Ascending aorta (tissue), 2 donors: Measurements from ENCODE around the gene MAGI1. TPM values are rescaled to one million over a fixed set of nuclear protein-coding genes. Genes with fewer than 3 reads are reported as not detected.
"Not testable (repeated sequence)": the region's sequence is repeated elsewhere in the genome, so short reads cannot be mapped to it uniquely, and the experiment has no call there.

Source experiments
- DNase-seq, 2 donors: peaks; one replicate each; pipeline ENCODE4 v3.0.0-alpha.2; 2019; ENCODE audit warnings: low spot score in 2 of 2
- H3K27ac ChIP-seq, 2 donors: fragments of 200-600 bp; sonication (generic); one replicate each; pipeline ENCODE4 v1.5.1; 2016 to 2017; ENCODE audit warnings: mild to moderate bottlenecking in 1 of 2
- H3K27me3 ChIP-seq: fragments of 200-600 bp; sonication (generic); one replicate; pipeline ENCODE4 v1.5.1; 2017
- H3K36me3 ChIP-seq, 2 donors: fragments of 200-600 bp; sonication (generic); one replicate each; pipeline ENCODE4 v1.5.1; 2016
- H3K4me1 ChIP-seq, 2 donors: fragments of 200-600 bp; sonication (generic); one replicate each; pipeline ENCODE4 v1.5.1; 2016 to 2017; ENCODE audit warnings: mild to moderate bottlenecking in 1 of 2
- H3K4me3 ChIP-seq, 2 donors: fragments of 200-600 bp; sonication (generic); one replicate each; pipeline ENCODE4 v1.5.1; 2016 to 2017; ENCODE audit warnings: mild to moderate bottlenecking in 1 of 2
- H3K9me3 ChIP-seq, 2 donors: fragments of 200-600 bp; sonication (generic); one replicate each; pipeline ENCODE4 v1.5.1; 2016
- CTCF ChIP-seq, 3 experiments: fragments of 200-600 bp in 2 of 3; fragments of 450-650 bp in 1 of 3; sonication (generic) in 2 of 3; IDR thresholded peaks; one replicate each; pipeline ENCODE4 v1.5.1; 2016 to 2019; ENCODE audit warnings: antibody characterized with exemption in 3 of 3, mild to moderate bottlenecking in 1 of 3, moderate library complexity in 1 of 3
- intact Hi-C: fragments of 100-400 bp; cut with DNase I; formaldehyde crosslinking; loops from one replicate; pipeline ENCODE4 v1.15.1; 2023
- total RNA-seq: library from RNA; depleted of rRNA; stranded (reverse); fragments of >200 nt; gene quantifications from one replicate; pipeline ENCODE4 v1.1.0, GENCODE V29; 2016

Gene MAGI1
- total RNA-seq, 1 donor from 2014 or later = 28.4 TPM

- DNase-seq = no peak
- Histone ChIP-seq H3K27me3 (no peaks in the 10 kb centered on the region), H3K9me3 (no peaks in the 10 kb centered on the region), H3K4me1 (peaks cover 9 to 14% of the 10 kb centered on the region in 2 donors), H3K4me3 (no peak overlapping the region), H3K27ac (peak overlapping the region; percentile 43 to 52), H3K36me3 (no peaks in the 10 kb centered on the region)
- TF ChIP-seq CTCF (IDR thresholded peaks at IDR 0.05) = no peak
- intact Hi-C loops = loop anchor here (10.0 kb wide), 1 partner anchor 873 kb away; no protein-coding TSS in a partner anchor
These were observed 9.3 kb upstream of the MAGI1 start for GRCh38 chr3:66048051-66048395.

GRCh38 chr3:66047311-66048050 lies 8.8 kb upstream of the MAGI1 start:
- Histone ChIP-seq H3K9me3 (no peaks in the 10 kb centered on the region), H3K4me1 (peaks cover 9 to 10% of the 10 kb centered on the region in 2 donors), H3K27ac (peak overlapping the region; percentile 43 to 52), H3K4me3 (peak overlapping the region in 1 of 2 donors; percentile 11), H3K36me3 (no peaks in the 10 kb centered on the region), H3K27me3 (no peaks in the 10 kb centered on the region)
- TF ChIP-seq CTCF (IDR thresholded peaks at IDR 0.05) = no peak
- peak in 1 of 2 donors; percentile 91 for DNase-seq
- intact Hi-C loops = loop anchor here (10.0 kb wide), 1 partner anchor 873 kb away; no protein-coding TSS in a partner anchor

GRCh38 chr3:66046321-66046720 lies 7.6 kb upstream of the MAGI1 start:
- intact Hi-C loops = loop anchor here (10.0 kb wide), 1 partner anchor 872 kb away; no protein-coding TSS in a partner anchor

GRCh38 chr3:66041828-66042227 lies 3.1 kb upstream of the MAGI1 start:
- no peaks in the 10 kb centered on the region for H3K9me3 ChIP-seq
- TF ChIP-seq CTCF (IDR thresholded peaks at IDR 0.05) = no peak
- H3K27me3 ChIP-seq = no peaks in the 10 kb centered on the region
- H3K4me3 ChIP-seq = no peak overlapping the region
- peak overlapping the region in 1 of 2 donors; percentile 21 for H3K27ac ChIP-seq
- DNase-seq = no peak
- no peaks in the 10 kb centered on the region for H3K36me3 ChIP-seq
- intact Hi-C loops = loop anchor here (10.0 kb wide), 1 partner anchor 867 kb away; no protein-coding TSS in a partner anchor
- peaks cover 0 to 9% of the 10 kb centered on the region in 2 donors for H3K4me1 ChIP-seq

More at GRCh38 chr3:66046321-66046720, 7.6 kb upstream of the MAGI1 start:
- not testable (repeated sequence) for H3K9me3 ChIP-seq, H3K27ac ChIP-seq, H3K27me3 ChIP-seq, H3K36me3 ChIP-seq, DNase-seq, H3K4me3 ChIP-seq
- H3K4me1 ChIP-seq = peaks cover 9 to 10% of the 10 kb centered on the region in 2 donors

GRCh38 chr3:66041116-66041515 lies 2.4 kb upstream of the MAGI1 start:
- Histone ChIP-seq H3K4me1 (peaks cover 0 to 9% of the 10 kb centered on the region in 2 donors), H3K4me3 (no peak overlapping the region), H3K27me3 (no peaks in the 10 kb centered on the region), H3K36me3 (no peaks in the 10 kb centered on the region), H3K9me3 (no peaks in the 10 kb centered on the region), H3K27ac (peak overlapping the region in 1 of 2 donors; percentile 21)
- DNase-seq = no peak
- no peak for TF ChIP-seq CTCF (IDR thresholded peaks at IDR 0.05)
- intact Hi-C loops = loop anchor here (10.0 kb wide), 1 partner anchor 866 kb away; no protein-coding TSS in a partner anchor

- DNase-seq = peak in 1 of 2 donors; percentile 77
- Histone ChIP-seq H3K9me3 (no peaks in the 10 kb centered on the region), H3K27ac (peak overlapping the region; percentile 93 to 96), H3K4me1 (peaks cover 0 to 15% of the 10 kb centered on the region in 2 donors), H3K36me3 (no peaks in the 10 kb centered on the region), H3K4me3 (peak overlapping the region; percentile 77 to 80), H3K27me3 (no peaks in the 10 kb centered on the region)
- no peak for TF ChIP-seq CTCF (IDR thresholded peaks at IDR 0.05)
- intact Hi-C loops = loop anchor here (1.0 to 5.0 kb wide), 6 partner anchors 60 to 255 kb away; partner anchors contain the start of gene SLC25A26
These were observed 821 bp upstream of the MAGI1 start for GRCh38 chr3:66039590-66039887.
